Ovary (tissue), 3 donors: ENCODE measurements around the gene WDR55.
"Not testable (repeated sequence)": the region's sequence is repeated elsewhere in the genome, so short reads cannot be mapped to it uniquely, and the experiment has no call there.

Experiments
- POLR2A ChIP-seq: fragments of 450-650 bp; IDR thresholded peaks from one replicate; pipeline ENCODE4 v1.6.1; 2017; ENCODE audit warnings: antibody characterized with exemption, mild to moderate bottlenecking, moderate library complexity
- TF ChIP-seq, protein P1 (sequence below), 3 donors: fragments of 450-650 bp in 2 of 3; fragments of 200-600 bp in 1 of 3; IDR thresholded peaks; one replicate each; pipeline versions ENCODE4 v1.5.1 to v1.8.0; 2016 to 2022; ENCODE audit warnings: antibody characterized with exemption in 3 of 3, mild to moderate bottlenecking in 1 of 3
- donor health status: DM: no; HTN: no; CAD: no.

DNA sequence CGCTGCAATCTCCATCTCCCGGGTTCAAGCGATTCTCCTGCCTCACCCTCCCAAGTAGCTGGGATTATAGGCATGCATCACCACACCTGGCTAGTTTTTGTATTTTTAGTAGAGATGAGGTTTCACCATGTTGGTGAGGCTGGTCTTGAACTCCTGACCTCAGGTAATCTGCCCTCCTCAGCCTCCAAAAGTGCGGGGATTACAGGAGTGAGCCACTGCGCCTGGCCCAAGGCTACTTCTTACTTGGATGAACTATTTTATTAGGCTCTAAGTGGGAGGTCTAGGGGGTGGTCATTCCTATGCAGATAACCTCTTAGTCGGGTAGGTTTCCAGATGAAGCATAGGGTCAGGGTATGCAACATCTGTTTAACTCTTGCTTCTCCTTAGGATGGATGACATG, 4.3 kb upstream of the WDR55 start:
- not testable (repeated sequence) for TF ChIP-seq POLR2A
- TF ChIP-seq, protein P1, sequence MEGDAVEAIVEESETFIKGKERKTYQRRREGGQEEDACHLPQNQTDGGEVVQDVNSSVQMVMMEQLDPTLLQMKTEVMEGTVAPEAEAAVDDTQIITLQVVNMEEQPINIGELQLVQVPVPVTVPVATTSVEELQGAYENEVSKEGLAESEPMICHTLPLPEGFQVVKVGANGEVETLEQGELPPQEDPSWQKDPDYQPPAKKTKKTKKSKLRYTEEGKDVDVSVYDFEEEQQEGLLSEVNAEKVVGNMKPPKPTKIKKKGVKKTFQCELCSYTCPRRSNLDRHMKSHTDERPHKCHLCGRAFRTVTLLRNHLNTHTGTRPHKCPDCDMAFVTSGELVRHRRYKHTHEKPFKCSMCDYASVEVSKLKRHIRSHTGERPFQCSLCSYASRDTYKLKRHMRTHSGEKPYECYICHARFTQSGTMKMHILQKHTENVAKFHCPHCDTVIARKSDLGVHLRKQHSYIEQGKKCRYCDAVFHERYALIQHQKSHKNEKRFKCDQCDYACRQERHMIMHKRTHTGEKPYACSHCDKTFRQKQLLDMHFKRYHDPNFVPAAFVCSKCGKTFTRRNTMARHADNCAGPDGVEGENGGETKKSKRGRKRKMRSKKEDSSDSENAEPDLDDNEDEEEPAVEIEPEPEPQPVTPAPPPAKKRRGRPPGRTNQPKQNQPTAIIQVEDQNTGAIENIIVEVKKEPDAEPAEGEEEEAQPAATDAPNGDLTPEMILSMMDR (IDR thresholded peaks at IDR 0.05), result not testable (repeated sequence)
